Activated T-helper 9 cell treated with anti-CD3 and anti-CD28 coated beads, Interleukin-2, amount 50 U/mL, for 16 hours (primary cell): ENCODE measurements around the gene SHH.
"Not testable (repeated sequence)": the region's sequence is repeated elsewhere in the genome, so short reads cannot be mapped to it uniquely, and the experiment has no call there.

ENCODE experiments used
- DNase-seq: peaks from one replicate; pipeline ENCODE4 v3.0.0-alpha.2; 2020; ENCODE audit warnings: low read depth

SHH gene

DNA sequence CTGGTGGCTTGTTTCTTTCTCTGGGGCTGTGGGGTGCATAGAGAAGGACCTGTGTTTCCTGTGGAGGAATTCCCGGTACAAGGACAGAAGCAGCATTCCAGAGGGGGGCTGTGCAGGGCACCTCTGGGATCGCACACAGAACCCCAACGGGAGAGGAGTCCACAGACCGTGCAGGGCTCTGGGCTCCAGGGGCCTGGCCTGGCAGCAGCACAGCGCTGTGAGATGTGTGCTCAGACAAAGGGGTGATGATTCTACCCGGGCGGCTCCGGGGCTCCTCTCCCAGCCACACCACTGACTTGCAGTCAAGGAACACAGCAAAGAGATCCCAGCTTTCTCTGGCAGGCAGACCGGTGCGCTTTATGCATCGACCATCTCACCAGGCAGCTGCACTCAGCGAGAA, 6.9 kb upstream of the SHH start:
- DNase-seq, result no peak

DNA sequence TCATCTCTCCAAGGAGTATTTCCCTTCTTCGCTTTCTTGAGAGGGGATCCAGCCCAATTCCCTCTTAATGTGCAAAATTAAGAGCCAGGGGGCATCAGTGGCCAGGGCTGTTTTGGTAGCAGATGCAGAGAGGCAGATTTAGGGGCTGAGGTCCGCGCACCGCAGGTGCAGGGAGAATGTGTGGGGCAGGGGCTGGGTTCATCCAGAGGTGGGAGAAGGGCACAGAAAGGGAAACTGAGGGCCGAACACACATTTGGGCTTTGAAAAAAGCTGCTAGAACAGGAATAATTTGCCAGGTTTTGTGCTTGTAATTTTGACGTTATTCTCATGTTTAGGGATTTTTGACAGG, 6.5 kb upstream of the SHH start:
- DNase-seq, result no peak

DNA sequence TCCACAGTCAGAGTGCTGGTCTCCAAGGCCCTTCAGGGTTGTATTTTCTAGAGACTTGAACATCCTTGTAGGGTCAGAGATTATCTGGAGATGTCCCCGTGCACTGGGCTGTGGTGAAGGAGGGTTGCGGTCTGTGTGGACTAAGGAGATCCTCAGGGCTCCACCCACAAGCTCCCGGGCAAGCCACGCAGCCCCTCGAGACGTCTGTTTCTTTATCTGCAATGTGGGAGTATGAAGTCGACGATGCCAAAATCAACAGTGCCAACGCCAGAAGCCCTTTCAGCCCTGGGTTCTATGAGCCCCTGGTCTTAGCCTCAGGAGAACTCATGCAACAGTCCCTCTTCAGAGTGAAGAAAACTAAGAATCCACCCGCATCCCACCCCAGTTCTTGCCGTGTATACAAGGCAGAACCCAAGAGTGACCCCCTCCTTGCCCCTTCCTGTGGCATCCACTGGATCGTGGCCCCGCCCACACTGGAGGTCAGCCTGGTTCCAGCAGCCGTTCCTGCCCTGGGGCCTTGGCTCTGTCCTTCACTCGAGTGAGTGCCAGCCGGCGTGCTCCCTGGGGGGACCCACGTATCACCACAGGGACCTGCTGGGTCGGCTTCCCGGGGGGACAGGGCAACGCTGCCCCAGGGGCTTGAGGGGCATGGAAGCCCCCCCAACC, 6.0 kb upstream of the SHH start:
- no peak for DNase-seq

GRCh38 chr7:155817515-155817914, 5.3 kb upstream of the SHH start:
- DNase-seq, result not testable (repeated sequence)

DNA sequence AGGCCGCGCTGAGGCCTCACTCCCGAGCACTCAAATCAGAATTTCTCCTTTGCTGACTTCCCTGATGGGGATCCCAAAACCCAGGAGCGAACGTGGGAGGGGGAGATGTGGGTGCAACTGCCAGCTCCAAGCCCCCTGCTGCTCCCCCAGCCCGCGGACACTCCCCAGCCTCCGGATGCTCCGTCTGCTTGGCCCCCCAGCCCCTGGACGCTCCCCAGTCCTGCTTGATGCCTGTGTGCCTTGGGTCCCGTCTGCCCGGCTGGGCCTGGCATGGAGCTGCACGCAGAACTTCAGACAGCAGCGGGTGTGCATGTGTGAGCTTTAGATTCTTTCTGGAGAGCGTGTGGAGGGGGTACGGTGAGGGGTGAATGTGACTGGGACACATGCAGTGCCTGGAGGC, 4.7 kb upstream of the SHH start:
- no peak for DNase-seq

- no peak for DNase-seq
Measured at GRCh38 chr7:155816192-155816508, 3.9 kb upstream of the SHH start.

DNA sequence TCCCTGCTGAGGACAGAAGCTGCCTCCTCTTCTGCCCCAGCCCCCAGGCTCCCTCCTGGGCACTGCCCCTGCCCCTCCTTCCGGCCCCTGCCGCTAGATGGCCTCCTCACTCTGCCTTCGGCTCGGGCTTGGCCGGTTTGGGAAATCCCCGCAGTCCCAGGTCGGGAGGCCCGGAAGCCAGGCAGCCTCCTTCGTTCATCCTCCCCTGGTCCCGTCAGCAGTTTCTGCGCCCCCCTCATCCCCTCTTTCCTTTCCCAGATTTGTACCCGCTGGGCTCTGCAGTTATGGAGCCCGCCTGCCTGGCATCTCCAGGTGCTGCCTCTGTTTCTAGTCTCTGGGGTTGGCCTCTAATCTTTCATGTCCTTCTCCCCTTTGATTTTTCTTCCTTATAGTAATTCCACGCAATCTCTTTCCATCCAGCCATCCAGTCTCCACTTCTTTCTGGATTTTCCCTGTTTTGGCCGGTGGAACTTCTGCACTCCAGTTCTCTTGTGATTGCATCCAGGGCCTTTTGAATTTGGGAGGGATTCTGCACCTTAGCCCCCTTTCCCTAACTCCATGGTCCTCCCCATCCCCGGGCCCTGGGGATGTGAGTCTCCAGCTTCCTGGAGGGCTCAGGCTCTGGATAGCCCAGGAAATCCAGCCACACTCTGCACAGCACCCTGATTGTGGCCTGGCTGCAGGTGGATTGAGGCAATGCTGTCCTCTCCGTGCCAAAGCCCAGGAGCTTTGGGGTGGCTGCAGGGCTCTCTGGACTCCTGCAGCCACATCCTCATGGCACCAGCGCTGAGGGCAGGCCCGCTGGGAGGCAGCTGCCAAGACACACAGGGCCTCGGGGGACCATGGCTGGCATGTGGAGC, 3.3 kb upstream of the SHH start:
- DNase-seq, result peak; percentile 21

DNA sequence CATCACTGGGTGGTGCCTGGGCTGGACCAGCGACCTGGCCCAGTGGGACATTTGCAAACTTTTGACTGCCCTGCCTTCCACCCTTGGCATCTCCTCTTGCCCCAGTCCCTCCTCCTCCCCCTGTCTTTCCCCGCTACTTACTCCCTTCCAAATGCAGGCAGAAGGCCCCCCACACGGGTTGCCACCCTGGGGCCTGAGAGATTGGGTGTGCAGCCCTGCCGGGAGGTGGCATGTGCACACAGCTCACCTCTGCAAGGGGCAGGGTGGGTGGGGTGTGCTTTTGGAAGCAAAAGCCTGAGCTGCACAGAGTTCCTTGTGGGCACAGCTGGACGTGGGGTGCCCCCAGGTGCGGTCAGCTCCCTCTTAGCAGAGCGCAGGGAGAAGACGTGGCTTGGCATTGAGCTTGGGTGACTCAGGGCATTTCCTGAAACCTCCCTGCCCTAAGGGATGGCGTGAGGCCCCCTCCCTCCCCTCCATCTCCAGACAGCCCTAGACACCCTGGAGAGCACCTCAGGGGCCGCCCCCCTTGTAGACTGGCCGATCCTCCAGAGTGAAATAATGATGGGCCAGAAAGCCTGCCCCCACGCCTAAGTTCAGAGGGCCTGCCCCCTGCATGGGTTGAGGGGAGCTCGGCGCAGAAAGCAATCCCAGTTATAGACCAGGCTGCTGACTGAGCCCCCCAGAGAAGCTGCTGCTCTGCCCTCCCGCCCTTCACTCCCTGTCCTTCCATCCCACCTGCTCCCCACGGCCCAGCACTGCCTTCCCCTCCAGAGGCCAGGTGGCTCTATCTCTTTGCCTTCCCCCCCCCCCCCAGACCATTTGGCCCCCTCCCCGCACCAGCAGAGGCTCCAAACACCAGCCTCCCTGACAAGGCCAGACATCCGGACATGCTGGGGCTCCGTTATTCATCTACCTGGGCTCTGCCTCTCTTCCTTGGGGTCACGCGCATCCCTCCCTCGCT, 2.3 kb upstream of the SHH start:
- DNase-seq, result no peak

DNA sequence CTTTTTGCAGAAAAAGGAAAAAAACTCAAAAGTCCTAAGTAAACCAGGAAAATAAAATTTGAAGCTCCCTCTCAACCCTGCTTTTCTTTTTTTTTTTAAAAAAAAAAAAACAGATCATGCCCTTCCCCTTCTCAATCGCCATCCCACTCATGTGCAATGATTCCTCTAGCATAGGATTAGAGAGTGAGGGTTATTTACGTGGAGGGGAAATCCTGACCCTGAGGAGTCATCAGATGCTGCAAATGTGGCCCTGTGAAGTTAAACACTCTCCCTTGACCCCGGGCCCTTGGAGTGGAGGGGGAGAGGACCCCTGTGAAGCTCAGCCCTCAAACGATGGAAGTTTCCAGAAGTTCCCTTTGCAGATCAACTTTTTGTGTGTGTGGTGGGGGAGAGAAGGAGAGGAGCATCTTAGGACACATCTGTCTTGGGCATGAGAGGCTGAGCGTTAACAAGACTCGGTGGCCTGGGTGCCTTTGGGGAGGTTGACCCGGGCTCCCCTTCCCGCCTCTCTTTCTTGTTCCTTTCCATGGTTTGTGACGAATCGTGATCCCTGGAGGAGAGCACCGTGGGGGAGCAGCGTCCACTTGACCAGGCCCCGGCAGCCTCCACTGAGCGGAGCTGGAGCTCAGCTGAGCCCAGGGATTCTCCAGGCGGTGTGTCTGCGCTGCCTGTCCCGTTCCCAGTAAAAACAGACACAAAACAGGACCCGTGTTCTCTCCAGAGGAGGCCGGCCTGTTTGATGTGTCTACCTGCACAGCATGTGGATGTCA, 1.5 kb upstream of the SHH start:
- DNase-seq, result no peak

DNA sequence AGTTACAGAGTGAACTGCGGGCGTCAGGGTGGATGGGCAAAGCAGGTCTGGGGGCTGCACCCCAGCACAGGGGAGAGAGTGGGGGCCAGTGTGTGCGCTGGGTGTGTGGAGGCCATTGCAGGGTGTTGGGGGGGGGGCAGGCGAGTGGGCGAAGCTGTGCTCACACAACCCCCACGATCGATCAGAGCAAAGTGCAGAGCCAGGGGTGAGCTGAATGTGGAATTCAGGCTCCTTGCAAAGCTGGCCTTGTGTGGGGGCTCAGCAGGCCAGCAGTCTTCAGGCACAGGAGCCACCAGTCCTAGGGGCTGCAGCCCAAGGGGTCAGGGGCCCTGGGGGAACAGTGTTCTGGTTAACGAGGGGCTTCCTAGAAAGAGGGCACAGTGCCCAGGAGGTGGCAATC, 862 bp upstream of the SHH start:
- no peak for DNase-seq

DNA sequence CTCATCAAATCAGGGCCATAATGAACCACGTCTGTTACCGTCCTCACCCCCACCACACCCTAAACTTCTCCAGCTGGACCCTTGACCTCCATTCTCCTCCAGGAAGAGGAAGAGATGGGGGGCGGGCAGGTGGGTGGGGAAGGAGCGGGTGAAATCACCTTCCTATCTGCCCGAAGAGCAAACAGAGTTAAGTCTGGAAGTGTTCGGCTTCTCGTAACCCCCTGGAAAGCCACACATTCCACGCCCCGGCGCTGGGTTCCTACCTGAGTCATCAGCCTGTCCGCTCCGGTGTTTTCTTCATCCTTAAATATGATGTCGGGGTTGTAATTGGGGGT, 736 bp downstream of the SHH start:
- DNase-seq, result no peak

GRCh38 chr7:155810770-155811559, 1.3 kb downstream of the SHH start:
- no peak for DNase-seq

- no peak for DNase-seq
Measured at GRCh38 chr7:155809947-155810769, 2.1 kb downstream of the SHH start.

DNA sequence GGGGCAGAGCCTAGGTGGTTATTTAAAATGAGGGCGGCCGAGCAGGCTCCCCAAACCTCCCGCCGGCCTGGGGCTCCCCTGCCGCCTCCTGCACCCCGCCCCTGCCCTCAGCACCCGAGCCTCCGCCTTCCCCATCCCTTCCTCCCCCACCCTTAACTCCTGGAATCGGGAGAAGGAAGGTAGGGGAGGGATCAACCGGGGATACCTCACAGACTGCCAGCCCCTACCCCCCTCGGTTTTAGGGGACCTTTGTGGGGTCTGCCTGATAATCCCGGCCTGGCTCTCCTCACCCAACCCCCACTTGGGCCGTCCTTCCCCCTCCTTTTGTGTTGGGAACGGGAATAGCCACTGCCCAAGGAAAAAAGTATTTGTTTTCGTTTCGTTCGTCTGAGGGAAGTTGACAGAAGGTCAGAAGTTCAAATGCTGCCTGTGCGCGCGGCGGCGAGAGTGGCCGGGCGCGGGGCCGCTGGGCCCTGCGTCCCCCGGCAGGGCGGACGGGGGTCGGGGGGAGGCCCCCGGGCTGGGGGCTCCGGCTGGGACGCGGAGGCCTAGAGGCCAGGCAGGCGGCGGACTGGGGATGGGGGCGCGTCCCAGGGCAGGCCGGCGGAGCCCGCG, 2.8 kb downstream of the SHH start:
- DNase-seq, result no peak

DNA sequence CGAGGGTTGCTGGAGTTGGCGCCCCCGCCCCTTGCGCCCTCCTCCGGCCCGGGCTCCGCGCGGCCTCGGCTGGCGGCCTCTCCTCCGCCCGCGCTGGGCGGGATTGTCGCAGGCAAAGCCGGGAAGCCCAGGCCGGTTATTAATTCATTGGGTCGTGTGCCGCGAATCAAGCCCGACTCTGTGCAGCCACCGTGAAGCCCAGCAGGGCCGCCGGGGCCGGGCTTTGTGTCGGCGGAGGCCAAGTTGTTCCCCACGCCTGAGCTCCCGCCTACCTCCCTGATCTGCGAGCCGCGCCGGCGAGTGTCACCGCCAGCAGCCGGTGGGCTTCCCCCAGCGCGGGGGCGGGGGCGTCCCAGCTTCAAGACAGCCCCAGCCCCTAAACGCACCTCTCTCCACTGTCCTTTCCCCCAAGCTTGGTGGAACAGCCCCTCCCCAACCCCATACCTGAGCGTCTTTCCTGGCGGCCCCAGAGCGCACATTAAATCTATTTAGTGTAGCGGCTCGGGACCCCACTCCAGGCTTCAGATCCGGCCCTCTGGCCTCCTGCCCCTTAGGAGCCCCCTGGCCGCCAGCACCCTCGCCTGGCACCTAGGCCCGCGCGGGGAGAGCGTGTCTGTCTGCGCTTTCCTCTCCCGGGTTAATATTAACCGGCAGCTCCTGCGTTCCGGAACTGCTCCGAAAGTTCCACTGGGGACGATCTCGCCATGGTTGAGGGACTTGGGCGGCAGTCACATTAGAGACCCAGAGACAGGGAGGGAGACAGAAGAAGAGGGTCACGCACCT, 3.5 kb downstream of the SHH start:
- DNase-seq, result no peak

DNA sequence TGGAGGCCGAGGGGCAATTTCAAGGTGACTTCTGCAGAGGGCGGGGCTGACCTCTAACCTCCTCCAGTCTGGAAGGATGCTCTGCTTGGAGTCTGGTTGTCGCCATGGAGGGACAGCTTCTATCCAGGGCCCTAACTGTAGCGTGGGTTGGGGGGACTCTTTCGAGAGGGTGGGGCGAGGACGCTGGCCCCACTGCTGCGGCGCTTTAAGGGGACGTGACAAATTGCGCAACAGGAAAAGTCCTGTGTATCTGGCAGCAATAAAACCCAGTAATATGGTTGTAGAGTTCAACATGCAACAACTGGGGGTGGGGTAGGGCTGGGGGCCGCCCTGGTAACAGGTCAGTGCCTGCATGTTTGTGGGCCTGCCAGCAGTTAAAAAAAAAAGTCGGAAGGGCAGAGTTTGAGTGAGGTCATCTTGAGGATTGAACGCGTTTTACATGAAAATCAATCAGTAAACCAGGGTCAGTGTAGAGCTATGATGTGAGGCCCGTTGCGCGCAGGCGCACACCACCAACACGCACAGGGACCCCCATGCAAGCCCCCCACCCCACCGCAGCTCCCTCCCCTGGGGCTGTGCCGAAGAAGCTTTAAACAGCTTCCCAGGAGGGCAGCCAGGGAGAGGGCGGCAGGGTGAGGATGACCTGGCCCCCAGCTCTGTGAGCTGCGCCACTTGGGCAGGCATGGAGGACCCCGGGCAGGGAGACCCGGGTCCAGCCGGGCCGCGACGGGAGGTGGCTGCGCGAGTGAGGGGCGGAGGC, 4.3 kb downstream of the SHH start:
- DNase-seq, result no peak

- no peak for DNase-seq
Measured at GRCh38 chr7:155807065-155807671, 5.1 kb downstream of the SHH start.
